SU-DHL-6 (cell line): ENCODE data around the gene PARD6G.

ENCODE experiments used
- EZH2phosphoT487 ChIP-seq: fragments of 200-600 bp; sonication (generic), shearing (Covaris generic); conservative IDR thresholded peaks from 2 replicates; pipeline ENCODE4 v1.6.1; 2018; ENCODE audit warnings: mild to moderate bottlenecking, antibody characterized with exemption, low read length, moderate library complexity, mixed read lengths
- TF ChIP-seq, protein P1 (sequence below): fragments of 200-600 bp; sonication (generic); IDR thresholded peaks from one replicate; pipeline ENCODE4 v1.5.1; 2017; ENCODE audit warnings: antibody characterized with exemption, mild to moderate bottlenecking, low read length, moderate library complexity; ENCODE audit not compliant: insufficient read depth, poor library complexity, severe bottlenecking

DNA sequence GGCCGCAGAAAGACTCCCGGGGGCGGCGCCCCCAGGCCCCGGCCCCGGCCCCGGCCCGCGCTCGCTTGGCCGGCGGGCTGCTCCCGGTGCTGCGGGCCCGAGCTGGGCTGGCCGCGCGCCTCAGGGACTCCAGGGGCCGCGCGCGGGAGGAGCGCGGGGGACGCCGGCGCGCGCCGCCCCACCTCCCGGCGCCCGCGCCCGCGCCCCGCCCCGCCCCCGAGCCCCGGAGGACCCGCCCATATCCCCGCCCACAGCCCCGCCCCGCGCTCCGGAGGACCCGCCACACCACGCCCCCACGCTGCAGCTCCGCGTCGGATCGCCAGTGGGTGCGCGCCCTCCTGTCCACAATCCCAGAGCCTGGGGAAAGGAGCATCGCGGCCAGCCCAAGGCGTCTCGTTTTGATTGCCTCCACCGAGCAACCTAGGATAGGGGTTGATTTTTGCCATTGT is at the start of gene PARD6G:
- TF ChIP-seq, protein P1, sequence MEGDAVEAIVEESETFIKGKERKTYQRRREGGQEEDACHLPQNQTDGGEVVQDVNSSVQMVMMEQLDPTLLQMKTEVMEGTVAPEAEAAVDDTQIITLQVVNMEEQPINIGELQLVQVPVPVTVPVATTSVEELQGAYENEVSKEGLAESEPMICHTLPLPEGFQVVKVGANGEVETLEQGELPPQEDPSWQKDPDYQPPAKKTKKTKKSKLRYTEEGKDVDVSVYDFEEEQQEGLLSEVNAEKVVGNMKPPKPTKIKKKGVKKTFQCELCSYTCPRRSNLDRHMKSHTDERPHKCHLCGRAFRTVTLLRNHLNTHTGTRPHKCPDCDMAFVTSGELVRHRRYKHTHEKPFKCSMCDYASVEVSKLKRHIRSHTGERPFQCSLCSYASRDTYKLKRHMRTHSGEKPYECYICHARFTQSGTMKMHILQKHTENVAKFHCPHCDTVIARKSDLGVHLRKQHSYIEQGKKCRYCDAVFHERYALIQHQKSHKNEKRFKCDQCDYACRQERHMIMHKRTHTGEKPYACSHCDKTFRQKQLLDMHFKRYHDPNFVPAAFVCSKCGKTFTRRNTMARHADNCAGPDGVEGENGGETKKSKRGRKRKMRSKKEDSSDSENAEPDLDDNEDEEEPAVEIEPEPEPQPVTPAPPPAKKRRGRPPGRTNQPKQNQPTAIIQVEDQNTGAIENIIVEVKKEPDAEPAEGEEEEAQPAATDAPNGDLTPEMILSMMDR, result no peak
- TF ChIP-seq EZH2phosphoT487, result no peak
